Keratinocyte (primary cell): ENCODE results near the gene NELL1. TPM values are rescaled to one million over a fixed set of nuclear protein-coding genes. Genes with fewer than 3 reads are reported as not detected.

Experiments
- DNase-seq: peaks from one replicate; pipeline ENCODE4 v3.0.0-alpha.2; 2011; ENCODE audit warnings: low read depth, missing footprints, low spot score
- FAIRE-seq: peaks from 2 replicates; lab custom pipeline; 2011; peaks lifted over from hg19 to GRCh38; lab: Jason Lieb, UNC
- H2AFZ ChIP-seq: 2 replicates; pipeline ENCODE4 v1.6.0; 2012; ENCODE audit warnings: low read length, control low read depth, inconsistent platforms; ENCODE audit not compliant: control insufficient read depth
- H3K27ac ChIP-seq: 2 replicates; pipeline ENCODE4 v1.5.1; 2011; ENCODE audit warnings: low read length; ENCODE audit not compliant: control insufficient read depth, insufficient read depth
- H3K27me3 ChIP-seq: 3 replicates; pipeline ENCODE4 v1.6.0; 2011; ENCODE audit warnings: low read length; ENCODE audit not compliant: control insufficient read depth, insufficient read depth; ENCODE audit errors: extremely low read depth
- H3K36me3 ChIP-seq, 2 experiments: 2 replicates in 1 of 2; 3 replicates in 1 of 2; pipeline ENCODE4 v1.5.1; 2011; ENCODE audit warnings: low read length in 2 of 2, mild to moderate bottlenecking in 1 of 2; ENCODE audit not compliant: control insufficient read depth in 2 of 2, insufficient read depth in 2 of 2; ENCODE audit errors: extremely low read depth in 1 of 2
- H3K4me1 ChIP-seq: 3 replicates; pipeline ENCODE4 v1.5.1; 2011; ENCODE audit warnings: low read length; ENCODE audit not compliant: control insufficient read depth, insufficient read depth; ENCODE audit errors: extremely low read depth
- H3K4me2 ChIP-seq: 3 replicates; pipeline ENCODE4 v1.6.0; 2011; ENCODE audit warnings: low read depth, low read length; ENCODE audit not compliant: control insufficient read depth, insufficient read depth; ENCODE audit errors: extremely low read depth
- H3K4me3 ChIP-seq, 3 experiments: fragments of 200-600 bp in 1 of 3; sonication (generic) in 1 of 3; 2 replicates in 2 of 3; 3 replicates in 1 of 3; pipeline ENCODE4 v1.5.1; 2011 to 2016; ENCODE audit warnings: low read length in 3 of 3, mild to moderate bottlenecking in 3 of 3, control low read depth in 2 of 3, inconsistent platforms in 1 of 3, low read depth in 1 of 3, mixed read lengths in 1 of 3, mixed run types in 1 of 3, moderate library complexity in 1 of 3; ENCODE audit not compliant: control insufficient read depth in 2 of 3, insufficient read depth in 2 of 3; ENCODE audit errors: extremely low read depth in 1 of 3
- H3K79me2 ChIP-seq: 2 replicates; pipeline ENCODE4 v1.6.0; 2012; ENCODE audit warnings: low read length; ENCODE audit not compliant: control insufficient read depth, insufficient read depth
- H3K9ac ChIP-seq: 3 replicates; pipeline ENCODE4 v1.6.0; 2011; ENCODE audit warnings: low read length; ENCODE audit not compliant: control insufficient read depth, insufficient read depth; ENCODE audit errors: extremely low read depth
- H3K9me1 ChIP-seq: 3 replicates; pipeline ENCODE4 v1.6.0; 2011; ENCODE audit warnings: low read length; ENCODE audit not compliant: control insufficient read depth, insufficient read depth; ENCODE audit errors: extremely low read depth
- H3K9me3 ChIP-seq: 2 replicates; pipeline ENCODE4 v1.5.1; 2012; ENCODE audit warnings: low read depth, low read length; ENCODE audit not compliant: control insufficient read depth
- H4K20me1 ChIP-seq: 3 replicates; pipeline ENCODE4 v1.6.0; 2011; ENCODE audit warnings: low read length; ENCODE audit not compliant: control insufficient read depth, insufficient read depth; ENCODE audit errors: extremely low read depth
- CTCF ChIP-seq, 3 experiments: IDR thresholded peaks in 1 of 3; conservative IDR thresholded peaks in 1 of 3; optimal IDR thresholded peaks in 1 of 3; 2 replicates in 2 of 3; 3 replicates in 1 of 3; pipeline versions ENCODE3 to v1.5.1; 2011; ENCODE audit warnings: low read length in 3 of 3, mild to moderate bottlenecking in 3 of 3, moderate library complexity in 2 of 3, control low read depth in 1 of 3, inconsistent platforms in 1 of 3; ENCODE audit not compliant: insufficient read depth in 2 of 3; ENCODE audit errors: extremely low read depth in 1 of 3
- EZH2 ChIP-seq: IDR thresholded peaks from one replicate; pipeline ENCODE4 v1.6.1; 2012; ENCODE audit warnings: inconsistent platforms, mild to moderate bottlenecking, low read length, moderate library complexity
- dilution Hi-C: fragments of 300-500 bp; cut with MboI; formaldehyde crosslinking; loops from one replicate; pipeline ENCODE4 v1.7.0; 2020; ENCODE audit warnings: low sequenced_read_pairs; ENCODE audit not compliant: extremely low pct_ligation_motif_present
- polyA plus RNA-seq, 5 experiments: library from polyadenylated mRNA; depleted of rRNA in 3 of 5; stranded (reverse) in 3 of 5; stranded (forward) in 1 of 5; unstranded in 1 of 5; fragments of >200 nt; gene quantifications; 1 replicate in 1 of 5; 2 replicates in 3 of 5; 3 replicates in 1 of 5; pipeline versions ENCODE4 v1.2.1 to v1.2.3, GENCODE V29; 2011 to 2012; ENCODE audit warnings: missing spikeins in 2 of 5, low read depth in 1 of 5, low replicate concordance in 1 of 5

Gene NELL1
- polyA plus RNA-seq, 1 donor (not counting 4 experiments of a cell fraction or from before 2014, with no cell fraction given), result not detected

GRCh38 chr11:21582791-21583190 is 913.4 kb downstream of the NELL1 start:
- no peak overlapping the region for H3K4me2 ChIP-seq
- H4K20me1 ChIP-seq, result no peaks in the 10 kb centered on the region
- DNase-seq (no peak), FAIRE-seq (no peak)
- H3K9me3 ChIP-seq, result no peaks in the 10 kb centered on the region
- H3K9ac ChIP-seq, result no peak overlapping the region
- dilution Hi-C loops, result no loop called here
- H3K9me1 ChIP-seq, result no peaks in the 10 kb centered on the region
- H3K27ac ChIP-seq, result no peak overlapping the region
- H3K27me3 ChIP-seq, result peaks cover 5% of the 10 kb centered on the region
- H3K79me2 ChIP-seq, result no peaks in the 10 kb centered on the region
- H3K36me3 ChIP-seq, result no peaks in the 10 kb centered on the region
- H2AFZ ChIP-seq, result no peak overlapping the region
- H3K4me3 ChIP-seq, result no peak overlapping the region
- TF ChIP-seq CTCF (optimal IDR thresholded peaks at IDR 0.05 in 1 of 3, IDR thresholded peaks at IDR 0.05 in 1 of 3, conservative IDR thresholded peaks at IDR 0.05 in 1 of 3; ENCODE audit: extremely low read depth in 1 of 3, insufficient read depth in 2 of 3, low read length in 3 of 3) (no peak), EZH2 (no peak)
- H3K4me1 ChIP-seq, result no peaks in the 10 kb centered on the region

- H4K20me1 ChIP-seq, result no peaks in the 10 kb centered on the region
- TF ChIP-seq EZH2 (no peak), CTCF (optimal IDR thresholded peaks at IDR 0.05 in 1 of 3, IDR thresholded peaks at IDR 0.05 in 1 of 3, conservative IDR thresholded peaks at IDR 0.05 in 1 of 3; ENCODE audit: extremely low read depth in 1 of 3, insufficient read depth in 2 of 3, low read length in 3 of 3) (no peak)
- H3K9me3 ChIP-seq, result no peaks in the 10 kb centered on the region
- H3K27ac ChIP-seq, result no peak overlapping the region
- H3K4me2 ChIP-seq, result no peak overlapping the region
- H3K79me2 ChIP-seq, result no peaks in the 10 kb centered on the region
- no peaks in the 10 kb centered on the region for H3K27me3 ChIP-seq
- dilution Hi-C loops, result no loop called here
- H3K4me3 ChIP-seq, result no peak overlapping the region
- H2AFZ ChIP-seq, result no peak overlapping the region
- H3K9ac ChIP-seq, result no peak overlapping the region
- DNase-seq (no peak), FAIRE-seq (no peak)
- no peaks in the 10 kb centered on the region for H3K4me1 ChIP-seq
- H3K36me3 ChIP-seq, result no peaks in the 10 kb centered on the region
- H3K9me1 ChIP-seq, result no peaks in the 10 kb centered on the region
Observed at GRCh38 chr11:21588754-21589153, 919.4 kb downstream of the NELL1 start.
